ENCODE results near the gene NTN4.

DNA sequence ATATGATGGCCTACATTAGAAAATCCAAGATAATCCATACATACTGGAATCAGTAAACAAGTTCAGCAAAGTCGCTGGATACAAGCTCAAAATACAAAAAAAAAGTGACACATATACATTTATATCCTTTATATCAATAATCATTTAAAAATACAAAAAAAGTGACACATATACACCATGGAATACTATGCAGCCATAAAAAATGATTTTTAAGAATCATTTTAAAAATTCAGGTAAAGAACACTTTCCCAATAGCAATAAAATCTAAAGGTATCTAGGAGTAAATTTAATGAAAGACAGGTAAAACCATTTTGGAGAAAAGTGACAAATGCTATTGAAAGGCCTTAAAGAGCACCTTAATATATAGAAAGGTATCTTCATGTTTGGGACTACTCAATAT is 111.9 kb downstream of the NTN4 start:
- TF ChIP-seq, protein P1, sequence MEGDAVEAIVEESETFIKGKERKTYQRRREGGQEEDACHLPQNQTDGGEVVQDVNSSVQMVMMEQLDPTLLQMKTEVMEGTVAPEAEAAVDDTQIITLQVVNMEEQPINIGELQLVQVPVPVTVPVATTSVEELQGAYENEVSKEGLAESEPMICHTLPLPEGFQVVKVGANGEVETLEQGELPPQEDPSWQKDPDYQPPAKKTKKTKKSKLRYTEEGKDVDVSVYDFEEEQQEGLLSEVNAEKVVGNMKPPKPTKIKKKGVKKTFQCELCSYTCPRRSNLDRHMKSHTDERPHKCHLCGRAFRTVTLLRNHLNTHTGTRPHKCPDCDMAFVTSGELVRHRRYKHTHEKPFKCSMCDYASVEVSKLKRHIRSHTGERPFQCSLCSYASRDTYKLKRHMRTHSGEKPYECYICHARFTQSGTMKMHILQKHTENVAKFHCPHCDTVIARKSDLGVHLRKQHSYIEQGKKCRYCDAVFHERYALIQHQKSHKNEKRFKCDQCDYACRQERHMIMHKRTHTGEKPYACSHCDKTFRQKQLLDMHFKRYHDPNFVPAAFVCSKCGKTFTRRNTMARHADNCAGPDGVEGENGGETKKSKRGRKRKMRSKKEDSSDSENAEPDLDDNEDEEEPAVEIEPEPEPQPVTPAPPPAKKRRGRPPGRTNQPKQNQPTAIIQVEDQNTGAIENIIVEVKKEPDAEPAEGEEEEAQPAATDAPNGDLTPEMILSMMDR (IDR thresholded peaks at IDR 0.05): no peak
- TF ChIP-seq POLR2A (IDR thresholded peaks at IDR 0.05): no peak

Measured in prostate gland (tissue), 2 donors.